ENCODE measurements around the gene IMPA2.
"Not testable (repeated sequence)": the region's sequence is repeated elsewhere in the genome, so short reads cannot be mapped to it uniquely, and the experiment has no call there.

Gene IMPA2

DNA sequence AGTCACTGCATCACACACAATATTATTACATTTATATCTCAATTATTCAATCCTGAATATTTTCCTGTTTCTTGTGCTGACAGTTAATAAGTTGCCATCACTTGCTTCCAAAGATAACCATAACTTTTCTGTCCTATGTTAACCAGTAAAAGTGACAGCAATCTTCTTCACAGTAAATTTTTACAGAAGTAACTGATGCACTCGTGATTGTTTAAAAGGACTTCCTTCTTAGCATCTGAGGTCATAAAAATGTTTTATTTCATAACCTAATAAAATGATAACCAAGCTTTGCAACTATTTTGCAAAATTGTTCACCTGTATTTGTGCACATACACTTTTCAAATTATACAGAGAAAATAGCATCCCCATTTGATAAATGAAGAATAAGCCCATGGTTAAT lies 91.7 kb downstream of the IMPA2 start:
- DNase-seq (ENCODE audit: low read depth, low spot score) = no peak

- no peak for DNase-seq (ENCODE audit: low read depth, low spot score)
Observed at GRCh38 chr18:12074736-12075135, 93.4 kb downstream of the IMPA2 start.

DNA sequence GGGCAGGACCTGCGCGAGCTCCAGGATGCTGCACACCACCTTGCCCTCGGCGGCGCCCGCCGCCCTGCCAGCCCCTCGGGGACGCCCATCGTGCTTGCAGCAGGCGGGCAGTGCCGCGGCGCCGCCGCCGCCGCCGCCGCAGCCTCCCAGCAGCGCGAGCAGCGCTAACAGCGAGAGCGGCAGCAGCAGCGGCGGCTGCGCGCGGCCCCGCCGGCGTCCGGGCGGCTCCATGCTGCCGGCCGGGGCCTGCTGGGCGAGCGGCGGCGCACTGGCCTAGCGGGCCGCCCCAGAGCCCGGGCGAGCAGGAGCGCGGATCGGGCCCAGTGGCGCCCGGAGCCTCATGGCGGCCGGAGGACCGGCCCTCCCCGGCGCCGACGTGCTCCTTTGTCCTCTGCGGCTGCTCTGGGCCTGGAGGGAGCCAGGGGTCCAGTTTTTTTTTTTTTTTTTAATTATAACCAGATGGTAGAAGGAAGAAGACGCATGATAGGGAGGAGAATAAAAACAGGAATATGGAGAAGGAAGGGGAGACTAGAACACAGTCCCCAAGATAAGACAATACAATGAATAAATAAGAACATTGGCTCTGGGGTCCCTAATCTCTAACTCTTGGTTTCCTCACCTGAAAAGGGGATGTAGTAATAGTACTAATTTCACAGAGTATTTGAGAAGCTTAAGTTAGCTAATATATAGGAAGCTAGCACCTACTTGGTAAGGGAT lies 95.3 kb downstream of the IMPA2 start:
- no peak for DNase-seq (ENCODE audit: low read depth, low spot score)

GRCh38 chr18:12077994-12078393 lies 96.7 kb downstream of the IMPA2 start:
- DNase-seq (ENCODE audit: low read depth, low spot score) = not testable (repeated sequence)

DNA sequence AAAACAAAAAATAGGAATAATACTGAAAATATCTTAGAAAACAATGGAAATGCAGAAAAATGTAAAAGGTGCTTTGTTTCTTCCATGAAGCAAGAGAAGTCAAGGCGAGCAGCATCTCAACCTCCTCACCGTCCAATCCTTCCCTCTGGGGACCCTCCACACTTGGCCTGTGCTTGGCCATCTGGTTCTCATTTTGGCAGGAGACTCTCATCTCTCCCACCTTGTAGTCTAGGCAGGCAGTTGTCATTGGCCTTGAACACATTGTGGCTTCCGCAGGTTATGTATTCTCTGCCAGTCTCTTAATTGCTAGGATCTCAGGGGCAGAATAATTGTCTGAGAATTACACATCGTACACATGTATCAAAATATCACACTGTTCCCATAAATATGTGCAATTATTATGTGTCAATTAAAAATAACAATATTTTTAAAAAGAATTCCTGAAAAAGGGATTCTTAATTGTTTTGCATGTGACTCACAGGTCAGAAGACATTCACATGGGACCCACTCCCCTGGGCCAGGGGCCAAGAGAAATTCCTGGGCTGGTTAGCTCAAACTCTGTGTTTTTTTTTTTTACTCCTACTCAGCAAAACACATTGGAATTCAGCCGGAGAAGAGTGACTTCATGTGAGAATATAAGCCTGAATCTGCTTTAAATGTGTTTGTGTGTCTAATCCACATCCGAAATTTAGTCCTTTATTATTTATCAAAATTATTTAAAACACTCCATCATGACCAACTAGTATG lies 98.4 kb downstream of the IMPA2 start:
- DNase-seq (ENCODE audit: low read depth, low spot score) = peak; percentile 7

Measured in brain pericyte (primary cell).